ENCODE data around the gene HMOX2. TPM values are rescaled to one million over a fixed set of nuclear protein-coding genes. Genes with fewer than 3 reads are reported as not detected.
A peak's percentile ranks its signal among the peaks of the same experiment; 100 is the strongest.

The HMOX2 gene
- polyA plus RNA-seq, 2 of the 4 experiments (the other 2 are of a cell fraction) = 35.4 to 47.7 TPM

GRCh38 chr16:4515611-4516233 is 39.5 kb downstream of the HMOX2 start:
- WGBS (ENCODE audit: missing lambda C conversion rate) = 82% methylated on average over 5 of the region's 5 CpGs
- TF ChIP-seq HOXB13 (CRISPR knock-in tag; IDR thresholded peaks at IDR 0.05; ENCODE audit: low read depth) (no peak), PBX3 (IDR thresholded peaks at IDR 0.05) (no peak), CBX8 (IDR thresholded peaks at IDR 0.05) (no peak), BHLHE40 (IDR thresholded peaks at IDR 0.05; ENCODE audit: low read depth, low read length) (no peak), EHMT2 (IDR thresholded peaks at IDR 0.05; ENCODE audit: low read depth) (no peak), JUN (IDR thresholded peaks at IDR 0.05) (no peak), ATOH8 (CRISPR knock-in tag; IDR thresholded peaks at IDR 0.05; ENCODE audit: low read depth) (no peak)
- POLR2A ChIA-PET = no interaction called here
- no peak for ATAC-seq
- FAIRE-seq = no peak
- CTCF ChIA-PET = interaction anchor here (1.0 to 18.0 kb wide), 7 partner anchors 7 to 441 kb away, joined by 3 to 301 read pairs (median 4); partner anchors contain the start of gene CDIP1
- H3K27ac ChIP-seq = no peak overlapping the region
- DNase-seq (ENCODE audit: low read depth in 1 of 2, low spot score in 1 of 2) = no peak
- no peak overlapping the region for H3K4me3 ChIP-seq
- H3K9me3 ChIP-seq = no peaks in the 10 kb centered on the region
- no peaks in the 10 kb centered on the region for H3K4me1 ChIP-seq
- no peak overlapping the region for H3K4me2 ChIP-seq

GRCh38 chr16:4517812-4518680 is 41.8 kb downstream of the HMOX2 start:
- 60% methylated on average over 12 of the region's 12 CpGs for WGBS (ENCODE audit: missing lambda C conversion rate)
- ChIA-PET POLR2A (no interaction called here), CTCF (interaction anchor here (0.6 to 18.0 kb wide), 17 partner anchors 8 to 441 kb away, joined by 3 to 301 read pairs (median 4); partner anchors contain the start of genes CDIP1, MGRN1, NUDT16L1 and SEC14L5)
- no peak overlapping the region for H3K4me2 ChIP-seq
- no peak overlapping the region for H3K4me3 ChIP-seq
- H3K4me1 ChIP-seq = no peaks in the 10 kb centered on the region
- DNase-seq (ENCODE audit: low read depth in 1 of 2, low spot score in 1 of 2) (peak; percentile 40 to 47), FAIRE-seq (no peak), ATAC-seq (peak; percentile 77 to 89; a peak in 4 of 6 replicates)
- TF ChIP-seq SREBF2 (IDR thresholded peaks at IDR 0.05) = no peak
- TF ChIP-seq PBX3 (IDR thresholded peaks at IDR 0.05) = no peak
- no peak for TF ChIP-seq HOXA7 (CRISPR knock-in tag; IDR thresholded peaks at IDR 0.05)
- TF ChIP-seq JUNB (IDR thresholded peaks at IDR 0.05) = no peak
- no peak for TF ChIP-seq FOSB (CRISPR knock-in tag; IDR thresholded peaks at IDR 0.05)
- TF ChIP-seq CEBPB (IDR thresholded peaks at IDR 0.05) = no peak
- TF ChIP-seq RFX5 (IDR thresholded peaks at IDR 0.05) = no peak
- peak; percentile 69 to 80 for TF ChIP-seq RAD21 (conservative IDR thresholded peaks at IDR 0.05 in 1 of 2, IDR thresholded peaks at IDR 0.05 in 1 of 2)
- TF ChIP-seq KDM5A (IDR thresholded peaks at IDR 0.05) = no peak
- TF ChIP-seq SMC3 (IDR thresholded peaks at IDR 0.05) = peak; percentile 42
- no peak for TF ChIP-seq KDM1A (IDR thresholded peaks at IDR 0.05; ENCODE audit: low read depth)
- no peak for TF ChIP-seq HEYL (CRISPR knock-in tag; IDR thresholded peaks at IDR 0.05)
- peak; percentile 55 for TF ChIP-seq CTCF (IDR thresholded peaks at IDR 0.05)
- TF ChIP-seq HMGXB4 (CRISPR knock-in tag; IDR thresholded peaks at IDR 0.05; ENCODE audit: borderline replicate concordance) = no peak
- TF ChIP-seq PHF8 (IDR thresholded peaks at IDR 0.05; ENCODE audit: borderline replicate concordance, low read depth) = no peak
- no peak for TF ChIP-seq TP53 (CRISPR knock-in tag; IDR thresholded peaks at IDR 0.05)
- H3K9me3 ChIP-seq = no peaks in the 10 kb centered on the region
- H3K27ac ChIP-seq = no peak overlapping the region
